Measurements from ENCODE around the gene UTS2B. TPM values are rescaled to one million over a fixed set of nuclear protein-coding genes. Genes with fewer than 3 reads are reported as not detected.

The UTS2B gene
- total RNA-seq, 1 experiment from 2014 or later = 0.26 TPM

DNA sequence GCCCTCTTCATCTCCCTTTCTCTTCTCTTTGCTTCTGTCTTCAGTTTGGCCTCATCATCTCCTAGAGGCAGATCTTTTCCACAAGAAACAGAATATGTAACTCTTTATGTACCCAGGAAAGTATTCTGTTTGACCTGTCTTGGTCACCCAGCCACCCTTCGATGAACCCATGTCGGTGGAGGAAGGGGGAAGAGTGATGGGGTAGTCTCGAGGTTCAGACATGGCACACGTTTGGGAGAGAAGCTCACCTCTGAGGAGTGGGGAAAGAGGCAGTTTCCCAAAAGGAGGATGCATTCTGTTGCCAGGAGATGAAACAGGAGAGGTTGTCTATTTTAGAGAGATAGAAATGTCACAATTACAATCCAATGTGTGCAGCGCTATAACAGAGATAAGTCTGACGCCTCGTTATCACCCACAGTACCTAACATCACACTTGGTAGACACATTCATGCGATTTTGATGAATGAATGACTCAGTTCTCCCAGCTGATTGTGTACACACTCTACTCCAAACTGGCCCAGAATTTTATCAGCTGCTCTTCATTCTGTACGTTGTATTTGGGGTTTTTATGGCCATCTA is 1.9 kb downstream of the UTS2B start:
- TF ChIP-seq POLR2AphosphoS5 (IDR thresholded peaks at IDR 0.05; ENCODE audit: low read depth, low read length) = no peak
- TF ChIP-seq, protein P1, sequence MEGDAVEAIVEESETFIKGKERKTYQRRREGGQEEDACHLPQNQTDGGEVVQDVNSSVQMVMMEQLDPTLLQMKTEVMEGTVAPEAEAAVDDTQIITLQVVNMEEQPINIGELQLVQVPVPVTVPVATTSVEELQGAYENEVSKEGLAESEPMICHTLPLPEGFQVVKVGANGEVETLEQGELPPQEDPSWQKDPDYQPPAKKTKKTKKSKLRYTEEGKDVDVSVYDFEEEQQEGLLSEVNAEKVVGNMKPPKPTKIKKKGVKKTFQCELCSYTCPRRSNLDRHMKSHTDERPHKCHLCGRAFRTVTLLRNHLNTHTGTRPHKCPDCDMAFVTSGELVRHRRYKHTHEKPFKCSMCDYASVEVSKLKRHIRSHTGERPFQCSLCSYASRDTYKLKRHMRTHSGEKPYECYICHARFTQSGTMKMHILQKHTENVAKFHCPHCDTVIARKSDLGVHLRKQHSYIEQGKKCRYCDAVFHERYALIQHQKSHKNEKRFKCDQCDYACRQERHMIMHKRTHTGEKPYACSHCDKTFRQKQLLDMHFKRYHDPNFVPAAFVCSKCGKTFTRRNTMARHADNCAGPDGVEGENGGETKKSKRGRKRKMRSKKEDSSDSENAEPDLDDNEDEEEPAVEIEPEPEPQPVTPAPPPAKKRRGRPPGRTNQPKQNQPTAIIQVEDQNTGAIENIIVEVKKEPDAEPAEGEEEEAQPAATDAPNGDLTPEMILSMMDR (IDR thresholded peaks at IDR 0.05) = no peak
- no peak for TF ChIP-seq SIN3A (IDR thresholded peaks at IDR 0.05; ENCODE audit: borderline replicate concordance, insufficient read depth, low read depth, low read length)
- TF ChIP-seq TCF7L2 (IDR thresholded peaks at IDR 0.05; ENCODE audit: low read depth, low read length) = no peak
- TF ChIP-seq, protein P2, sequence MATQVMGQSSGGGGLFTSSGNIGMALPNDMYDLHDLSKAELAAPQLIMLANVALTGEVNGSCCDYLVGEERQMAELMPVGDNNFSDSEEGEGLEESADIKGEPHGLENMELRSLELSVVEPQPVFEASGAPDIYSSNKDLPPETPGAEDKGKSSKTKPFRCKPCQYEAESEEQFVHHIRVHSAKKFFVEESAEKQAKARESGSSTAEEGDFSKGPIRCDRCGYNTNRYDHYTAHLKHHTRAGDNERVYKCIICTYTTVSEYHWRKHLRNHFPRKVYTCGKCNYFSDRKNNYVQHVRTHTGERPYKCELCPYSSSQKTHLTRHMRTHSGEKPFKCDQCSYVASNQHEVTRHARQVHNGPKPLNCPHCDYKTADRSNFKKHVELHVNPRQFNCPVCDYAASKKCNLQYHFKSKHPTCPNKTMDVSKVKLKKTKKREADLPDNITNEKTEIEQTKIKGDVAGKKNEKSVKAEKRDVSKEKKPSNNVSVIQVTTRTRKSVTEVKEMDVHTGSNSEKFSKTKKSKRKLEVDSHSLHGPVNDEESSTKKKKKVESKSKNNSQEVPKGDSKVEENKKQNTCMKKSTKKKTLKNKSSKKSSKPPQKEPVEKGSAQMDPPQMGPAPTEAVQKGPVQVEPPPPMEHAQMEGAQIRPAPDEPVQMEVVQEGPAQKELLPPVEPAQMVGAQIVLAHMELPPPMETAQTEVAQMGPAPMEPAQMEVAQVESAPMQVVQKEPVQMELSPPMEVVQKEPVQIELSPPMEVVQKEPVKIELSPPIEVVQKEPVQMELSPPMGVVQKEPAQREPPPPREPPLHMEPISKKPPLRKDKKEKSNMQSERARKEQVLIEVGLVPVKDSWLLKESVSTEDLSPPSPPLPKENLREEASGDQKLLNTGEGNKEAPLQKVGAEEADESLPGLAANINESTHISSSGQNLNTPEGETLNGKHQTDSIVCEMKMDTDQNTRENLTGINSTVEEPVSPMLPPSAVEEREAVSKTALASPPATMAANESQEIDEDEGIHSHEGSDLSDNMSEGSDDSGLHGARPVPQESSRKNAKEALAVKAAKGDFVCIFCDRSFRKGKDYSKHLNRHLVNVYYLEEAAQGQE (IDR thresholded peaks at IDR 0.05; ENCODE audit: insufficient read depth in 1 of 2, low read depth in 2 of 2, low read length in 1 of 2) = no peak
- H3K36me3 ChIP-seq (ENCODE audit: control insufficient read depth, insufficient read depth, low read length) = no peaks in the 10 kb centered on the region
- POLR2A ChIA-PET = no interaction called here
- peak overlapping the region; percentile 93 for H3K27ac ChIP-seq (ENCODE audit: low read length)
- intact Hi-C loops (cut with micrococcal nuclease; ENCODE audit: unreplicated experiment) = no loop called here
- peak overlapping the region; percentile 71 to 81 for H3K4me3 ChIP-seq (ENCODE audit: low read depth in 2 of 2, low read length in 2 of 2)
- no peak for DNase-seq (ENCODE audit: low read depth, low spot score)
- in situ Hi-C loops (cut with HindIII; ENCODE audit: low pct_unique_long_range_greater_than_20kb, low sequenced_read_pairs) = no loop called here
- ATAC-seq = peak; percentile 22
- BruUV-seq (replicated peaks) = no TSS peak
- H3K9me3 ChIP-seq (ENCODE audit: control insufficient read depth, insufficient read depth, low read depth, low read length) = no peaks in the 10 kb centered on the region
- no peaks in the 10 kb centered on the region for H3K27me3 ChIP-seq (ENCODE audit: control insufficient read depth, insufficient read depth, low read length)
- peaks cover 32% of the 10 kb centered on the region for H3K4me1 ChIP-seq (ENCODE audit: control insufficient read depth, insufficient read depth, low read length)
- CTCF ChIA-PET = no interaction called here

DNA sequence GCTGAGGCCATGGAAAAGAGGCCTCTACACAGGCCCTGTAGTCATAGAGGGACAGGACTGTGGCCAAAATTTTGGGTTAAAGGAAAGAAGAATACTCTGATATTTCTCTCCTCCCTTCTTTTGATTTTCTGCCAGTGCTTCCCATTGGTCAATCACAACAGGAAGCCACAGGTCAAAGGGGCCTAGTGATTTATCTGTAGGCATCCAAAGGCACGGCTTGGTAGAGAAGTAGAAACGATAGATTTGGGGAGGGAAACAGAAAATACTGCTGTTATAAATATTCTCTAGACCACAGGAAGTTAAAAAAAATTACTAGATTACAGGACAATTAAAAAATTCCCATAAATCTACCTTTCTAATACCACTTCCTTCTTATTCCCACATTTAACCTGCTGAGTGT is 2.8 kb downstream of the UTS2B start:
- no peaks in the 10 kb centered on the region for H3K36me3 ChIP-seq (ENCODE audit: control insufficient read depth, insufficient read depth, low read length)
- peaks cover 23% of the 10 kb centered on the region for H3K4me1 ChIP-seq (ENCODE audit: control insufficient read depth, insufficient read depth, low read length)
- ChIA-PET CTCF (no interaction called here), POLR2A (no interaction called here)
- no peak overlapping the region for H3K4me3 ChIP-seq (ENCODE audit: low read depth in 2 of 2, low read length in 2 of 2)
- in situ Hi-C loops (cut with HindIII; ENCODE audit: low pct_unique_long_range_greater_than_20kb, low sequenced_read_pairs) (no loop called here), intact Hi-C loops (cut with micrococcal nuclease; ENCODE audit: unreplicated experiment) (no loop called here)
- TF ChIP-seq, protein P2 (IDR thresholded peaks at IDR 0.05; ENCODE audit: insufficient read depth in 1 of 2, low read depth in 2 of 2, low read length in 1 of 2) = no peak
- DNase-seq (ENCODE audit: low read depth, low spot score) (no peak), ATAC-seq (no peak)
- H3K9me3 ChIP-seq (ENCODE audit: control insufficient read depth, insufficient read depth, low read depth, low read length) = no peaks in the 10 kb centered on the region
- BruUV-seq (replicated peaks) = no TSS peak
- no peaks in the 10 kb centered on the region for H3K27me3 ChIP-seq (ENCODE audit: control insufficient read depth, insufficient read depth, low read length)
- H3K27ac ChIP-seq (ENCODE audit: low read length) = peak overlapping the region; percentile 93; the same call in 1 of the 2 replicates
